Purkinje cell (primary cell): ENCODE results near the gene GAST. TPM values are rescaled to one million over a fixed set of nuclear protein-coding genes. Genes with fewer than 3 reads are reported as not detected.

Experiments
- polyA plus RNA-seq: library from polyadenylated mRNA; unstranded; fragments of >200 nt; fragmentation: Nextera tagmentation; gene quantifications from 2 replicates; pipeline ENCODE4 v1.2.1, GENCODE V29; 2014

GAST gene, protein sequence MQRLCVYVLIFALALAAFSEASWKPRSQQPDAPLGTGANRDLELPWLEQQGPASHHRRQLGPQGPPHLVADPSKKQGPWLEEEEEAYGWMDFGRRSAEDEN
- polyA plus RNA-seq: not detected in 2 replicates

DNA sequence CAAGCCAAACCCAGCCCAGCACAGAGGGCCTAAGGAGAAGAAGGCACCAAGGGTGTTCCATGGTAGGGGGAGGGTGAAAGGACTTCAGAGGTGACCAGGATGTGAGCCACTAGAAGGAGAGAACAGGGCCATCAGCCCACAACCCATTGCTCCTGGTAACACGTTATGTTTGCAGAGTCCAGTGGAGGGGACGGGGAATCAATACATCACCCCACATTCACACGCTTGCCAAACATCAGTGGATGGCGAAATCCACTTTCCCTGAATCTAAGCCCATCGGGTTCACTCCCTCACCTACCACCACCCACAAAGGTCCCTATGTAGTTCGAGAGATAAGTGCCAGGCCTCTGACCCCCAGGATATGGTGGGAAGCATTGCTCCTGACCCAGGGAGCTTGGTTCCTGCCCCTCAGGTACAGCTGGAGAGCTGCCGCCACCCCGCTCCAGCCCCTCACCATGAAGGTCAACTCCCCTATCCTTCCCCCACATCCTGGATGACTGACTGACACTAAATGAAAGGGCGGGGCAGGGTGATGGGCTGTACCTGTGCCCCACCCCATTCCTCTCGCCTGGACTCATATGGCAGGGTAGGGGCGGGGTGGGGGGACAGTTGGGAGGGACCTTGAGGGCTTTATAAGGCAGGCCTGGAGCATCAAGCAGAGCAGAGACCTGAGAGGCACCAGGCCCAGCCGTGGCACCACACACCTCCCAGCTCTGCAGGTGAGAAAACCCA is at the start of gene GAST:
Gene GAST (plus strand): TSS at position 663 of the 732 bp plus-strand sequence. CDS start 3,106 bp downstream, outside the sequence.

DNA sequence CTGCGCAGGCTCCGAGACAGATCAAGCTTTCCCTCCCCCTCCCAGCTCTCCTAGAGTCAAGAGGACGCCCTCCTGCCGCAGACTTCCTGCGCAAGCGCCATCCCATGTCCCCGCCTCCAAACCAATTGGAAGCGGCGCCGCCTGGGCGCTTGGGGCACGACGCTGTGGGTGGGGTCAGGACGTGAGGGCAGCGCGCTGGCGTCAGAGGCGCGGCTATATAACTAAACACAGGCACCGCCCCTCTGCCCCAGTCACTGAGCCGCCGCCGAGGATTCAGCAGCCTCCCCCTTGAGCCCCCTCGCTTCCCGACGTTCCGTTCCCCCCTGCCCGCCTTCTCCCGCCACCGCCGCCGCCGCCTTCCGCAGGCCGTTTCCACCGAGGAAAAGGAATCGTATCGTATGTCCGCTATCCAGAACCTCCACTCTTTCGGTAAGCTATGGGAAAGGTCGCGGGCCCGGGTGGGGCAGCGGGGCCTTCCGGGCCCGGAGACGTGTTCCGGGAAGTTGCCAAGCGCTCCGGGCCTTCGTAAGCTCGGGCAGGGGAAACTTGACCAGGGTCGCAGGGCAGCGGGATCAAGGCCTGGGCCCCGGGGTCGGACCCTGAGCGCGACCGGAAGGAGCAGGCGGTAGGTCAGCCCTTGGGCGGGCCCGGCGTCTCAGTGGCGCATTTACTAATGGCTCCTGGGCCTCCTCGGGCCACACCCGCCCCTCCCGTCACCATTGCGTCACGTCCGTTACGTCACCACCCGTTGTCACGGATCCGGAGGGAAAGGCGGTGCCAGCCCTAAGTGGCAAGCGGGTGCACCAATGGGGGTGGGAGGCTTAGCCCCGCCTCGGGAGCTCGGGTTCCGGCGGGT is 23.3 kb upstream of the GAST start, which contains the start of gene EIF1:
Gene EIF1 (plus strand): TSS at position 245 of the 856 bp plus-strand sequence. CDS start 154 bp downstream, at position 399.

DNA sequence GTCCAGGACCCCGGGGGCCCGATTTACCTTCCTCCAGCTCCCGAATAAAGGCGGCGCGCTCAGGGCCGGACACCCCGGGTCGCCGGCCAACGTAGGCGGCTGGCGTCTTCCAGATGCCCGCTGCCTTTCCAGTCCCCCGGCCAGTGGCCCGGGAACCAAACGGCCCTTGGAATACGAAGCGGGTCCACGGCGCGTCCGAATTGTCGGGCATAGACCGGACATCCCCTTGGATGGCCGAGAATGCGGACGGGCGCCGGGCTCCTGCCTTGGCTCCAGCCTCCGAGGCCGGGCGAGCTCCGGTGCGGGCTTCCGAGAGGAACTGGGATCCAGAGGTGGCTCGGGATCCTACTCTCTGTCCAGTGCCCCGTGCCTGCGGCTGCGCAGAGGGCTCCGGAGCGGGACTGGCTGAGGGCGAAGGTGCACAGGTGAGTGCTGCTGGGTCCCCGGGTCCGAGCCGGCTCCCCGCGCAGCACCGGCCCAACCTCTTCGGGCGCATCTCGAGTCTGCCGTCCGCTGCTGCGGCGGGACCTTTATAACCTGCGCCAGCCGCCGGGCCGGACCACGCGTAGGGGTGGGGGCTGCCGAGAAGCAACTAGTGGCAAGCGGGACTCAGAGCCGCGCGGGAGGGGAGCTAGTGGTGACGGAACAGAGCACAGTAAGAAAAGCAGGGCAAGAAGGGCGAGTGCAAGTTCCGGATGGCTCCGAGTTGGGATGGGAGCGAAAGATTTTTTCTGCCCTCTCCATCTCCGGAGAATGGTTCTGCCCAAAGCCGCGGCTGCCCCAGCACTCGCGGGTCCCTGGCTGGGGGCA is 22.2 kb downstream of the GAST start, which contains the start of gene HAP1:
Gene HAP1 (minus strand): TSS at position 505 of the 810 bp plus-strand sequence. CDS start 9 bp downstream, at position 496.

Other genes starting within 250 kb of the GAST start
- gene KRT32, start 244.9 kb upstream of the GAST start, polyA plus RNA-seq: not detected in 2 replicates
- gene KRT35, start 231.2 kb upstream of the GAST start, polyA plus RNA-seq: not detected in 2 replicates
- gene KRT36, start 222.4 kb upstream of the GAST start, polyA plus RNA-seq: not detected in 2 replicates
- not detected in 2 replicates for gene KRT13, start 206.7 kb upstream of the GAST start, polyA plus RNA-seq
- not detected in 2 replicates for gene KRT15, start 193.4 kb upstream of the GAST start, polyA plus RNA-seq
- gene KRT19, start 184.0 kb upstream of the GAST start, polyA plus RNA-seq: not detected in 2 replicates
- not detected in 2 replicates for gene KRT9, start 140.3 kb upstream of the GAST start, polyA plus RNA-seq
- gene KRT14, start 125.4 kb upstream of the GAST start, polyA plus RNA-seq: not detected in 2 replicates
- gene KRT16, start 99.6 kb upstream of the GAST start, polyA plus RNA-seq: 0.52 and 0.63 TPM in 2 replicates
- gene KRT17, start 87.8 kb upstream of the GAST start, polyA plus RNA-seq: 10.7 and 38.0 TPM in 2 replicates
- gene EIF1, start 23.4 kb upstream of the GAST start, polyA plus RNA-seq: 1,476 and 1,572 TPM in 2 replicates
- 0.27 and 1.7 TPM in 2 replicates for gene HAP1, start 22.3 kb downstream of the GAST start, polyA plus RNA-seq
- 0.70 and 1.6 TPM in 2 replicates for gene JUP, start 74.4 kb downstream of the GAST start, polyA plus RNA-seq
- gene P3H4, start 99.6 kb downstream of the GAST start, polyA plus RNA-seq: 0.55 and 0.83 TPM in 2 replicates
- 0.62 and 0.63 TPM in 2 replicates for gene FKBP10, start 100.7 kb downstream of the GAST start, polyA plus RNA-seq
- gene NT5C3B, start 123.9 kb downstream of the GAST start, polyA plus RNA-seq: 20.8 and 22.5 TPM in 2 replicates
- not detected in 2 replicates for gene KLHL10, start 125.5 kb downstream of the GAST start, polyA plus RNA-seq
- gene KLHL11, start 153.1 kb downstream of the GAST start, polyA plus RNA-seq: 3.2 and 5.1 TPM in 2 replicates
- gene ACLY, start 206.6 kb downstream of the GAST start, polyA plus RNA-seq: 40.6 and 43.7 TPM in 2 replicates
- gene ODAD4, start 218.3 kb downstream of the GAST start, polyA plus RNA-seq: 6.8 TPM in 1 of 2 replicates, not detected in the other